HepG2 (cell line): ENCODE data around the gene CREB3.

Experiments
- CHD4 ChIP-seq: fragments of 200-600 bp; sonication (generic); IDR thresholded peaks from 2 replicates; pipeline ENCODE4 v1.7.0; 2017; ENCODE audit warnings: mild to moderate bottlenecking, low read length, borderline replicate concordance
- MNT ChIP-seq: fragments of 450-650 bp; IDR thresholded peaks from 2 replicates; pipeline ENCODE4 v1.6.1; 2016
- RNF2 ChIP-seq: fragments of 450-650 bp; conservative IDR thresholded peaks from 2 replicates; pipeline ENCODE4 v1.6.1; 2016; ENCODE audit warnings: low read depth
- SMC3 ChIP-seq: IDR thresholded peaks from 2 replicates; pipeline ENCODE4 v1.6.1; 2011; ENCODE audit warnings: low read length, improper control_type of control experiment
- TF ChIP-seq, protein P1 (sequence below): sonication (generic); formaldehyde crosslinking; IDR thresholded peaks from 2 replicates; pipeline ENCODE4 v1.4.0; 2020; ENCODE audit warnings: mild to moderate bottlenecking, missing genetic modification reagents

GRCh38 chr9:35727676-35728040, 4.8 kb upstream of the CREB3 start:
- TF ChIP-seq MNT, result no peak
- no peak for TF ChIP-seq CHD4
- TF ChIP-seq, protein P1, sequence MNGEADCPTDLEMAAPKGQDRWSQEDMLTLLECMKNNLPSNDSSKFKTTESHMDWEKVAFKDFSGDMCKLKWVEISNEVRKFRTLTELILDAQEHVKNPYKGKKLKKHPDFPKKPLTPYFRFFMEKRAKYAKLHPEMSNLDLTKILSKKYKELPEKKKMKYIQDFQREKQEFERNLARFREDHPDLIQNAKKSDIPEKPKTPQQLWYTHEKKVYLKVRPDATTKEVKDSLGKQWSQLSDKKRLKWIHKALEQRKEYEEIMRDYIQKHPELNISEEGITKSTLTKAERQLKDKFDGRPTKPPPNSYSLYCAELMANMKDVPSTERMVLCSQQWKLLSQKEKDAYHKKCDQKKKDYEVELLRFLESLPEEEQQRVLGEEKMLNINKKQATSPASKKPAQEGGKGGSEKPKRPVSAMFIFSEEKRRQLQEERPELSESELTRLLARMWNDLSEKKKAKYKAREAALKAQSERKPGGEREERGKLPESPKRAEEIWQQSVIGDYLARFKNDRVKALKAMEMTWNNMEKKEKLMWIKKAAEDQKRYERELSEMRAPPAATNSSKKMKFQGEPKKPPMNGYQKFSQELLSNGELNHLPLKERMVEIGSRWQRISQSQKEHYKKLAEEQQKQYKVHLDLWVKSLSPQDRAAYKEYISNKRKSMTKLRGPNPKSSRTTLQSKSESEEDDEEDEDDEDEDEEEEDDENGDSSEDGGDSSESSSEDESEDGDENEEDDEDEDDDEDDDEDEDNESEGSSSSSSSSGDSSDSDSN (CRISPR knock-in tag), result no peak
- no peak for TF ChIP-seq RNF2
- no peak for TF ChIP-seq SMC3
